DMS53 treated with DMSO at 0.1 percent for 48 hours (cell line): ENCODE measurements around the gene CTNNAL1.

Source experiments
- DNase-seq: peaks from one replicate; lab custom pipeline; 2025; ENCODE audit not compliant: unreplicated experiment; lab: John Stamatoyannopoulos, UW

CTNNAL1 gene

GRCh38 chr9:109030426-109030825, 17.1 kb upstream of the CTNNAL1 start:
- no peak for DNase-seq

GRCh38 chr9:109028457-109028856, 15.2 kb upstream of the CTNNAL1 start:
- DNase-seq = no peak

DNA sequence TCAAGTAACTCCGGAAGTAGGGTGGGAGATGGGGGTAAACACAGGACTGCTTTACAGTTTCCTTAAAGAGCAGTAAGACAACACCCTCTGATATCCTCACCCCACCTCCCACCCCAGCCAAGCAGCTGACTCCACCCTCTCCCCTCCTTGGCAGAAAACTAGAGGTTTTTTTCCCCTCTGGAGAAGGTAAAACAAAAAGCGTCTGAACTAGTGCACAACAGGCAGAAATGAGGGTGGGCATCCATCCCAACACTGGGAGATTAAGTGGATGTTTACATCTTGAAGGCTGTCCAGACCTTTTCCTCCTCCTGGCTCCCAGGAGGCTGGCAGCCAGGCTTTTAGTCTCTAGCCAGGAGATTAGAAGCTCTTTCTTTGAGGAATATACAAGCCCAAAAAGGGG, 13.9 kb upstream of the CTNNAL1 start:
- DNase-seq = no peak

DNA sequence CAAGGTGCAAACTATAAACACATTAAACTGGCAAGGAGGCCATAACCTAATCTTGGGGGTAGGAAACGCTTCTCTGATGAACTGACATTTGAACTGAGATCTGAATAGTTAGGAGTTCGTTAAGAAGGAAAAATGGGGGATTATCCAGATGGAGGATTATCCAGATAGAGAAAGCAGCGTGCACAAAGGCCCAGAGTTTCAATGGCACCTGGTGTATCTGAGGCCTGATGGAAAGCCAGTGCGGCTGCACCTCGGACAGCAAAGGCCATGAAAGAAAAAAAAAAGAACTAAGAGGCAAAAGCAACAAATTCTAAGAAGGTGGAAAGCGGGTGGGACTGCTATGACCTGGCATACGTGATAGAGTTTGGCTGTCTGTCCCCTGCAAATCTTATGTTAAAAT, 13.0 kb upstream of the CTNNAL1 start:
- no peak for DNase-seq

DNA sequence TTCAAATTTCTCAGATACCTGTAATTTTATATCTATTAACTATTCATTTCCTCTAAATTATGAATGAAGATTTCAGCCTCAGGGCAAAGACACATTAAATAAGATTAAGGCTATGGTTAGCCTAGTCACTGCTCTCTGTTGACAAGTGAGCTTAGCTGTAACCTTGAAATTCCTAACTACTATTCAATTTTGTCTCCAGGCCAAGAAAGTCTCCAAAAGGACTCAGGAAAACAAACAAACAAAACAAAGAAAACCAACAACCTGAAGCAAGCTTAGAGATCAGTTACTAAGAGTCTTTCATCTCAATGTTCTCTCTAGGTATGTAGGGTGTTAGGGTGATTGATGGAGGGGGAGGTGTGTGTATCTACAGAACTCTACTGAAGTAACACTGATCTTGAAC, 9.6 kb upstream of the CTNNAL1 start:
- DNase-seq = no peak

- DNase-seq = no peak
These were observed 7.5 kb upstream of the CTNNAL1 start for GRCh38 chr9:109020581-109021511.

GRCh38 chr9:109020113-109020512, 6.8 kb upstream of the CTNNAL1 start:
- no peak for DNase-seq

DNA sequence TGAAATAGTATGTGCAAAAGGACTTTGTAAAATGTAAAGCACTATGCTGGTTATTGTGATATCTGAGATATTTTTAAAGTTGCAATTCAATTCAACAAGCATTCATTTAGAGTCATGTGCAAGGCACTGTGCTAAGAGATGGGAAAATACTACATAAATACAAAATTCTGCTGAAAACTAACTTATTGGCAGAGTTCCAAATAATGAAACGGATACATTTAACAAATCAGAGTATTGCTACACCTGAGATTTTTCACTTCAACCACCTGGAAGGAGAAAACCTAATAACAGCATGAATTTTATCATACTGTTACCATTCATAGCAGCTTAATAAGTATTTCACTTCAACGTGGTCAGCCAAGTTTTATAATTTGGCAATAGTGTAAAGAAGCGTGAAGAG, 6.1 kb upstream of the CTNNAL1 start:
- no peak for DNase-seq

DNA sequence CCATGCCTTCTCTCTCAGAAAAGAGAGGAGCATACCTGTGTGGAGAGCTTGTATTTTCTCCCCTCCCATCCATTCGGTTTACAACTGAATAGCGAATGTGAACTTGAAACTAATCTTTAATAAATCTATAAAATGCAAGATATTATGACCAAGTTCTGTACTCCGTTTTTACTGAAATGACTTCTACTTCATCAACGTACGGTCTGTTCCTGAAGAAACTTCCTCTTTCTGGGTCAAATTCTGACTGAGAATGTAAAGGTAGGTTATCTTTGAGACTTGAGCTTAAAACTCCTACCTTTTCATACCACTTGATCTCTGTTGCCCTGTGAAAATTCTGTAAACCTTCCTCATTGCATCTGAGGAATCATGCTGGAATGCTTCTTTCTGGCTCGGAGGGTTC, 4.2 kb upstream of the CTNNAL1 start:
- DNase-seq = no peak

GRCh38 chr9:109017061-109017460, 3.8 kb upstream of the CTNNAL1 start:
- no peak for DNase-seq

GRCh38 chr9:109016132-109016531, 2.8 kb upstream of the CTNNAL1 start:
- DNase-seq = no peak

- no peak for DNase-seq
These were observed 1.4 kb upstream of the CTNNAL1 start for GRCh38 chr9:109014608-109015280.

GRCh38 chr9:109013679-109014607, 644 bp upstream of the CTNNAL1 start:
- peak; percentile 46 for DNase-seq

- peak; percentile 10 for DNase-seq
These were observed 1.1 kb downstream of the CTNNAL1 start for GRCh38 chr9:109012009-109012875.

- no peak for DNase-seq
These were observed 2.0 kb downstream of the CTNNAL1 start for GRCh38 chr9:109011231-109011671.

DNA sequence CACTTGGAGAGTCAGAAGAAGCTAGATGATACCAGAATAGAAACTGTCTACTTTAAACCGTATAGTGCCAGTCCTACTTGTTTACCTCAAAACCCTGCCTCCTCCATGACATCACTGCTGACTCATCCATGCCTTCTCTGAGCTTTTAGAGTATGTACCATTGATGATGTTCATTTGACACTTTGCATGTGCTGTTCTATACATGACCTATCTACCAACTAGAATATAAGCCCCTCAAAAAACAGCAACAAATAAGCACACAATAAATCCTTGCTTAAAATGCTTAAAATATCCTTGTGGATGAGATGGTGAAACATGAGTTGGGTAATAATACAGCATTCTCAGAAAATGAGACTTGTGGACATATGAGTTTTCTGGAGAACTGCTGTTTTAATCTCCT, 2.6 kb downstream of the CTNNAL1 start:
- peak; percentile 30 for DNase-seq

DNA sequence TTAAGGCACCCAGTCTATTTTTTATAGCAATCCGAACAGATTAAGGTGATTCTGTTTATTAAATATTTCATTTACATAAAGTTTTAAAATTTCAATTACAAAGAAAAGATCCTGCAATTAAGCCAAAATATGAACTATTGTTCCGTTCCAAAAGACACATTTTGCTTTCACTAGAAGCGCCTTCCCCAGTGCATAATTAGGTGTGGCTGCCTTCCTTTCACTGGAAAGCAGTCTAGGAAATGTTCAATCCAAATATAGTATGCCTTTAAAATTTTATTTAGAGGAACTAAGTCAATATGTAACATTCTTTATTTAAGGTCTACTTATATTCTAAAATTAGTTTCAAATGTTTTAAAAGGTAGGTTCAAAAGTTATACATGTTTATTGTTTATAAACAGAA, 7.6 kb downstream of the CTNNAL1 start:
- DNase-seq = no peak

- no peak for DNase-seq
These were observed 10.2 kb downstream of the CTNNAL1 start for GRCh38 chr9:109003116-109003515.

DNA sequence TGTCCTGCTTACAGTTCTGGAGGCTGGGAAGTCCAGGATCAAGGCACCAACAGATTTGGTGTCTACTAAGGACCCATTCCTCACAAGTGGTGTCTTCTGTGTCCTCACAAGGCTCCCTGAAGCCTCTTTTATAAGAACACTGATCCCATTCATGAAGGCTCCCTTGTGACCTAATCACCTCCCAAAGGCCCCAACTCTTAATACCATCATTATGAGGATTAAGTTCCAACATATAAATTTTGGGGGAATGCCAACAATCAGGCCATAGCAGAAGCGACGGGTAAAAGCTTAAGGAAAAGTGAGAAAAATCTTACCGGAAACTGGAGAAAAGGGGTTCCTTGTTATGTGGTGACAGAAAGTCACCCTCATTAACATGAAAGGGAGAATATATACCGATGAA, 11.2 kb downstream of the CTNNAL1 start:
- no peak for DNase-seq

DNA sequence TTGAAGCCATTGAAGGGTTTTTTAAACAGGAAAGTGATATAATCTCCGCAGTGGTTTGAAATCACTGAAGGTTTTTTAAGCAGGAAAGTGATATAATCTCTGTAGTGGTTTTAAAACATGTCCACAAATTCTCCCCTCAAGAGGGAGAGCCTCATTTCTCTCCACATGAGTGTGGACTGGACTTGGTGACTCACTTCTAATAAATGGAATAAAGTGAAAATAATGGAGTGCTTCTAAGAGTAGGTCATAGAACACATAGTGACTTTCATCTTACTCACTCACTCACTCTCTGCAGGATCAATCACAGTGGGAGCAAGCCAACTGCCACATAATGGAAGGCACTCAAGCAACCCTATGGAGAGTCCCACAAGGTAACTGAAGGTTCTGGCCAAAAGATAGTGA, 12.0 kb downstream of the CTNNAL1 start:
- DNase-seq = no peak
